Liver (tissue), 9 donors: Measurements from ENCODE around the gene PRDM5. TPM values are rescaled to one million over a fixed set of nuclear protein-coding genes. Genes with fewer than 3 reads are reported as not detected.

Source experiments
- DNase-seq: peaks from one replicate; pipeline ENCODE4 v3.0.0-alpha.2; 2017; ENCODE audit warnings: low spot score
- H3K27ac ChIP-seq, 2 donors: one replicate each; pipeline ENCODE4 v1.7.0; 2013; ENCODE audit warnings: inconsistent platforms in 2 of 2, low read length in 2 of 2, control low read depth in 1 of 2, low read depth in 1 of 2, mild to moderate bottlenecking in 1 of 2
- H3K27me3 ChIP-seq, 4 donors: one replicate each; pipeline versions ENCODE4 v1.6.1 to v1.7.0; 2013; ENCODE audit warnings: low read length in 3 of 4, inconsistent platforms in 1 of 4, mild to moderate bottlenecking in 1 of 4, moderate library complexity in 1 of 4; ENCODE audit not compliant: control insufficient read depth in 4 of 4, insufficient read depth in 4 of 4
- H3K36me3 ChIP-seq, 4 donors: one replicate each; pipeline versions ENCODE4 v1.6.1 to v1.7.0; 2013; ENCODE audit warnings: low read length in 3 of 4, mild to moderate bottlenecking in 3 of 4, low read depth in 1 of 4, moderate library complexity in 1 of 4; ENCODE audit not compliant: control insufficient read depth in 4 of 4, insufficient read depth in 3 of 4
- H3K4me1 ChIP-seq, 4 donors: one replicate each; pipeline versions ENCODE4 v1.6.1 to v1.7.0; 2013; ENCODE audit warnings: low read length in 3 of 4, mild to moderate bottlenecking in 3 of 4, moderate library complexity in 1 of 4; ENCODE audit not compliant: control insufficient read depth in 4 of 4, insufficient read depth in 4 of 4
- H3K4me3 ChIP-seq, 3 donors: one replicate each; pipeline versions ENCODE4 v1.6.1 to v1.7.0; 2013; ENCODE audit warnings: low read length in 3 of 3, control low read depth in 1 of 3, low read depth in 1 of 3, mild to moderate bottlenecking in 1 of 3
- H3K9ac ChIP-seq, 2 donors: one replicate each; pipeline ENCODE4 v1.7.0; 2013; ENCODE audit warnings: low read length in 2 of 2, mild to moderate bottlenecking in 2 of 2, moderate library complexity in 2 of 2, control low read depth in 1 of 2, low read depth in 1 of 2
- H3K9me3 ChIP-seq, 4 donors: one replicate each; pipeline versions ENCODE4 v1.6.1 to v1.7.0; 2013; ENCODE audit warnings: low read length in 3 of 4; ENCODE audit not compliant: control insufficient read depth in 4 of 4
- ATF3 ChIP-seq: IDR thresholded peaks from 2 replicates; pipeline ENCODE4 v1.6.1; 2016; ENCODE audit warnings: antibody characterized with exemption
- EGR1 ChIP-seq, 2 donors: IDR thresholded peaks; 2 replicates each; pipeline ENCODE4 v1.6.1; 2016 to 2018; ENCODE audit warnings: antibody characterized with exemption in 2 of 2, low read depth in 2 of 2
- FOXA1 ChIP-seq: IDR thresholded peaks from 2 replicates; pipeline ENCODE4 v1.6.1; 2016; ENCODE audit warnings: antibody characterized with exemption
- FOXA2 ChIP-seq: IDR thresholded peaks from 2 replicates; pipeline ENCODE4 v1.6.1; 2016; ENCODE audit warnings: antibody characterized with exemption
- GABPA ChIP-seq, 2 donors: IDR thresholded peaks in 1 of 2; conservative IDR thresholded peaks in 1 of 2; 2 replicates each; pipeline ENCODE4 v1.6.1; 2016; ENCODE audit warnings: antibody characterized with exemption in 2 of 2, mild to moderate bottlenecking in 1 of 2, moderate library complexity in 1 of 2
- HNF4A ChIP-seq, 2 donors: conservative IDR thresholded peaks; 2 replicates each; pipeline ENCODE4 v1.6.1; 2016; ENCODE audit warnings: antibody characterized with exemption in 2 of 2, mild to moderate bottlenecking in 2 of 2
- HNF4G ChIP-seq: IDR thresholded peaks from 2 replicates; pipeline ENCODE4 v1.6.1; 2016; ENCODE audit warnings: antibody characterized with exemption
- JUND ChIP-seq, 2 donors: IDR thresholded peaks; 2 replicates each; pipeline ENCODE4 v1.6.1; 2016; ENCODE audit warnings: antibody characterized with exemption in 2 of 2
- NR2F2 ChIP-seq: IDR thresholded peaks from 2 replicates; pipeline ENCODE4 v1.6.1; 2016; ENCODE audit warnings: antibody characterized with exemption
- RAD21 ChIP-seq, 2 donors: IDR thresholded peaks; 2 replicates each; pipeline ENCODE4 v1.6.1; 2016; ENCODE audit warnings: antibody characterized with exemption in 2 of 2, mild to moderate bottlenecking in 2 of 2
- RXRA ChIP-seq, 2 donors: IDR thresholded peaks; 2 replicates each; pipeline ENCODE4 v1.6.1; 2017 to 2018; ENCODE audit warnings: antibody characterized with exemption in 2 of 2, mild to moderate bottlenecking in 1 of 2
- SP1 ChIP-seq: IDR thresholded peaks from 2 replicates; pipeline ENCODE4 v1.6.1; 2018; ENCODE audit warnings: antibody characterized with exemption, mild to moderate bottlenecking
- TAF1 ChIP-seq: conservative IDR thresholded peaks from 2 replicates; pipeline ENCODE4 v1.6.1; 2016; ENCODE audit warnings: antibody characterized with exemption, mild to moderate bottlenecking
- YY1 ChIP-seq: IDR thresholded peaks from 2 replicates; pipeline ENCODE4 v1.6.1; 2016; ENCODE audit warnings: antibody characterized with exemption, mild to moderate bottlenecking
- WGBS: extraction: QIAGEN DNeasy Blood & Tissue Kit; methylation state at CpG from one replicate; pipeline ENCODE4 v1.1.7; 2013; 5-methylcytosine and 5-hydroxymethylcytosine counted together
- polyA plus RNA-seq, 2 donors: library from polyadenylated mRNA; stranded (reverse) in 1 of 2; unstranded in 1 of 2; fragments of 200-250 nt in 1 of 2; fragments of >200 nt in 1 of 2; fragmentation: Nextera tagmentation in 1 of 2; extraction: Ambion mirVana in 1 of 2; gene quantifications; one replicate each; pipeline versions ENCODE4 v1.2.1 to v1.2.3, GENCODE V29; 2013 to 2015
- total RNA-seq, 2 donors: library from RNA; depleted of rRNA; stranded (reverse); fragments of >200 nt; gene quantifications; one replicate each; pipeline ENCODE4 v1.2.3, GENCODE V29; 2014
- TF ChIP-seq, protein P1 (sequence below): IDR thresholded peaks from 2 replicates; pipeline ENCODE4 v1.6.1; 2016; ENCODE audit warnings: antibody characterized with exemption
- TF ChIP-seq, protein P2 (sequence below): fragments of 150-350 bp; IDR thresholded peaks from 2 replicates; pipeline ENCODE4 v1.5.1; 2017; ENCODE audit warnings: improper control_type of control experiment, low read depth, low read length; ENCODE audit not compliant: missing input control
- TF ChIP-seq, protein P3 (sequence below): IDR thresholded peaks from 2 replicates; pipeline ENCODE4 v1.6.1; 2016; ENCODE audit warnings: antibody characterized with exemption, mild to moderate bottlenecking
- donor health status: healthy.
- donor health status: healthy.
- donor health status: healthy.
- donor health status: healthy.
- donor health status: healthy.

PRDM5 gene
- total and polyA plus RNA-seq, 4 donors: 0.17 to 4.0 (median 1.1) TPM

- TF ChIP-seq, protein P1, sequence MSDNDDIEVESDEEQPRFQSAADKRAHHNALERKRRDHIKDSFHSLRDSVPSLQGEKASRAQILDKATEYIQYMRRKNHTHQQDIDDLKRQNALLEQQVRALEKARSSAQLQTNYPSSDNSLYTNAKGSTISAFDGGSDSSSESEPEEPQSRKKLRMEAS: no peak
- no peak for TF ChIP-seq SP1
- no peak for TF ChIP-seq RXRA (IDR thresholded peaks at IDR 0.05)
- no peak overlapping the region for H3K9ac ChIP-seq
- H3K27me3 ChIP-seq: no peaks in the 10 kb centered on the region
- H3K27ac ChIP-seq: no peak overlapping the region
- no peaks in the 10 kb centered on the region for H3K9me3 ChIP-seq
- no peak overlapping the region for H3K4me3 ChIP-seq
- WGBS: 27% methylated on average over 3 of the region's 3 CpGs
- no peaks in the 10 kb centered on the region for H3K36me3 ChIP-seq
- H3K4me1 ChIP-seq: no peaks in the 10 kb centered on the region
- DNase-seq: no peak
Measured at GRCh38 chr4:120842031-120842430, 80.5 kb downstream of the PRDM5 start.

DNA sequence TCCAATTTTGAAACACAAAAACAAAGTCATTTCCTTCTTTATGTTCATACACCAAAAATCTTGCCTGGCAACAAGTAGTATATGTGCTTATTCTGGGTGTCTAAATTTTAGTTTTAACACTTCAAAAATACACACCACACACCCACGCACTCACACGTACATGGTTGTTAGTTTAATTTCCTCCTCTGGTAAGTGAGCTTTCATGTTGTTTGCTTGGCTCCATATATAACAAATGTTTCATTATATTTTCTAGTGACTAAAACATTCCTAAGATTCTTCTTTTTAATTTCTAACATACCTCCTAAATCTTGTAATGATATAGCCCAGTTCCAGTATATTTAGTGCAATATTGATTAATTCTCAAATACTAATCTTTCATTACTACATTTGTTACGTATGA is 80.9 kb downstream of the PRDM5 start:
- Histone ChIP-seq H3K9me3 (no peaks in the 10 kb centered on the region), H3K27ac (no peak overlapping the region), H3K36me3 (no peaks in the 10 kb centered on the region), H3K4me3 (no peak overlapping the region), H3K27me3 (no peaks in the 10 kb centered on the region), H3K4me1 (no peaks in the 10 kb centered on the region), H3K9ac (no peak overlapping the region)
- 81% methylated on average over 3 of the region's 3 CpGs for WGBS
- TF ChIP-seq YY1: no peak
- no peak for TF ChIP-seq HNF4A (conservative IDR thresholded peaks at IDR 0.05)
- TF ChIP-seq GABPA (IDR thresholded peaks at IDR 0.05 in 1 of 2, conservative IDR thresholded peaks at IDR 0.05 in 1 of 2): no peak
- TF ChIP-seq, protein P2, sequence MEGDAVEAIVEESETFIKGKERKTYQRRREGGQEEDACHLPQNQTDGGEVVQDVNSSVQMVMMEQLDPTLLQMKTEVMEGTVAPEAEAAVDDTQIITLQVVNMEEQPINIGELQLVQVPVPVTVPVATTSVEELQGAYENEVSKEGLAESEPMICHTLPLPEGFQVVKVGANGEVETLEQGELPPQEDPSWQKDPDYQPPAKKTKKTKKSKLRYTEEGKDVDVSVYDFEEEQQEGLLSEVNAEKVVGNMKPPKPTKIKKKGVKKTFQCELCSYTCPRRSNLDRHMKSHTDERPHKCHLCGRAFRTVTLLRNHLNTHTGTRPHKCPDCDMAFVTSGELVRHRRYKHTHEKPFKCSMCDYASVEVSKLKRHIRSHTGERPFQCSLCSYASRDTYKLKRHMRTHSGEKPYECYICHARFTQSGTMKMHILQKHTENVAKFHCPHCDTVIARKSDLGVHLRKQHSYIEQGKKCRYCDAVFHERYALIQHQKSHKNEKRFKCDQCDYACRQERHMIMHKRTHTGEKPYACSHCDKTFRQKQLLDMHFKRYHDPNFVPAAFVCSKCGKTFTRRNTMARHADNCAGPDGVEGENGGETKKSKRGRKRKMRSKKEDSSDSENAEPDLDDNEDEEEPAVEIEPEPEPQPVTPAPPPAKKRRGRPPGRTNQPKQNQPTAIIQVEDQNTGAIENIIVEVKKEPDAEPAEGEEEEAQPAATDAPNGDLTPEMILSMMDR: no peak
- TF ChIP-seq, protein P3, sequence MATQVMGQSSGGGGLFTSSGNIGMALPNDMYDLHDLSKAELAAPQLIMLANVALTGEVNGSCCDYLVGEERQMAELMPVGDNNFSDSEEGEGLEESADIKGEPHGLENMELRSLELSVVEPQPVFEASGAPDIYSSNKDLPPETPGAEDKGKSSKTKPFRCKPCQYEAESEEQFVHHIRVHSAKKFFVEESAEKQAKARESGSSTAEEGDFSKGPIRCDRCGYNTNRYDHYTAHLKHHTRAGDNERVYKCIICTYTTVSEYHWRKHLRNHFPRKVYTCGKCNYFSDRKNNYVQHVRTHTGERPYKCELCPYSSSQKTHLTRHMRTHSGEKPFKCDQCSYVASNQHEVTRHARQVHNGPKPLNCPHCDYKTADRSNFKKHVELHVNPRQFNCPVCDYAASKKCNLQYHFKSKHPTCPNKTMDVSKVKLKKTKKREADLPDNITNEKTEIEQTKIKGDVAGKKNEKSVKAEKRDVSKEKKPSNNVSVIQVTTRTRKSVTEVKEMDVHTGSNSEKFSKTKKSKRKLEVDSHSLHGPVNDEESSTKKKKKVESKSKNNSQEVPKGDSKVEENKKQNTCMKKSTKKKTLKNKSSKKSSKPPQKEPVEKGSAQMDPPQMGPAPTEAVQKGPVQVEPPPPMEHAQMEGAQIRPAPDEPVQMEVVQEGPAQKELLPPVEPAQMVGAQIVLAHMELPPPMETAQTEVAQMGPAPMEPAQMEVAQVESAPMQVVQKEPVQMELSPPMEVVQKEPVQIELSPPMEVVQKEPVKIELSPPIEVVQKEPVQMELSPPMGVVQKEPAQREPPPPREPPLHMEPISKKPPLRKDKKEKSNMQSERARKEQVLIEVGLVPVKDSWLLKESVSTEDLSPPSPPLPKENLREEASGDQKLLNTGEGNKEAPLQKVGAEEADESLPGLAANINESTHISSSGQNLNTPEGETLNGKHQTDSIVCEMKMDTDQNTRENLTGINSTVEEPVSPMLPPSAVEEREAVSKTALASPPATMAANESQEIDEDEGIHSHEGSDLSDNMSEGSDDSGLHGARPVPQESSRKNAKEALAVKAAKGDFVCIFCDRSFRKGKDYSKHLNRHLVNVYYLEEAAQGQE: no peak
- TF ChIP-seq RXRA (IDR thresholded peaks at IDR 0.05): no peak
- TF ChIP-seq, protein P1: no peak
- no peak for TF ChIP-seq TAF1
- no peak for TF ChIP-seq RAD21 (IDR thresholded peaks at IDR 0.05)
- no peak for TF ChIP-seq EGR1 (IDR thresholded peaks at IDR 0.05; ENCODE audit: low read depth in 2 of 2)
- no peak for TF ChIP-seq HNF4G
- TF ChIP-seq FOXA2: no peak
- TF ChIP-seq FOXA1: no peak
- no peak for TF ChIP-seq ATF3
- no peak for TF ChIP-seq NR2F2
- TF ChIP-seq JUND (IDR thresholded peaks at IDR 0.05): no peak
- no peak for DNase-seq
